ENCODE results near the gene B3GNT7.
A peak's percentile ranks its signal among the peaks of the same experiment; 100 is the strongest.

B3GNT7 gene

DNA sequence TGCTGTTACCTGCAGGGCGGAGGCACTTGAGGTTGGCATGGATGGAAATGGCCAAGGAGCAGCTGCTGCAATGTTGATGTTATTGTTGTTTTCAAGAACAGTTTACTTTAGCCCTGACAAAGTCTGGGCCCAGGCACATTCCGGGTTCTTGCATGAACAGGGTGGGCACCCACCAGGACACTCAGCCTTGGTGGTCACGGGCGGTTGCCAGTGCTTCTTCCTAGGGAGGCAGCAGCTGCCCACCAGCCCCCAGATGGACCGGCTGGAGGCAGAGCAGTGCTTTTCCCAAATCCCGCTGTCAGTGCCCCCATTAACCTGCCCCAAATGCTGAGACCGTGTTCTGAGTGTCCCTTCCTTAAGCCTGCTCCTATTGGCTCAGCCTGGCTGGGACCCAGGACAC, 38.5 kb upstream of the B3GNT7 start:
- H2AFZ ChIP-seq (ENCODE audit: low read length): peak overlapping the region; percentile 41
- H3F3A ChIP-seq (ENCODE audit: insufficient read depth, low read length): peaks cover 10% of the 10 kb centered on the region
- no peak for TF ChIP-seq EZH2 (optimal IDR thresholded peaks at IDR 0.05; ENCODE audit: low read depth, low read length)
- no peak for DNase-seq
- H3K27me3 ChIP-seq (replicated peaks; ENCODE audit: insufficient read depth, low read length): no peaks in the 10 kb centered on the region
- no peaks in the 10 kb centered on the region for H3K9me3 ChIP-seq (replicated peaks; ENCODE audit: insufficient read depth, low read length)
- H3K4me1 ChIP-seq (ENCODE audit: low read length): peaks cover 15% of the 10 kb centered on the region
- no peak overlapping the region; the same call in 1 of the 2 replicates for H3K9ac ChIP-seq (ENCODE audit: low read length)
- peak overlapping the region; percentile 11; the same call in 1 of the 2 replicates for H3K4me2 ChIP-seq (ENCODE audit: low read depth, low read length)
- H4K20me1 ChIP-seq (ENCODE audit: insufficient read depth, low read length): no peaks in the 10 kb centered on the region
- no peaks in the 10 kb centered on the region for H3K79me2 ChIP-seq (ENCODE audit: low read length)
- no peaks in the 10 kb centered on the region for H3K9me2 ChIP-seq (replicated peaks; ENCODE audit: insufficient read depth, low read length)
- peak overlapping the region; percentile 64 for H3K27ac ChIP-seq (ENCODE audit: low read length)
- no peaks in the 10 kb centered on the region for H3K36me3 ChIP-seq (replicated peaks; ENCODE audit: insufficient read depth, low read length)
- H3K4me3 ChIP-seq (ENCODE audit: low read length): no peak overlapping the region

DNA sequence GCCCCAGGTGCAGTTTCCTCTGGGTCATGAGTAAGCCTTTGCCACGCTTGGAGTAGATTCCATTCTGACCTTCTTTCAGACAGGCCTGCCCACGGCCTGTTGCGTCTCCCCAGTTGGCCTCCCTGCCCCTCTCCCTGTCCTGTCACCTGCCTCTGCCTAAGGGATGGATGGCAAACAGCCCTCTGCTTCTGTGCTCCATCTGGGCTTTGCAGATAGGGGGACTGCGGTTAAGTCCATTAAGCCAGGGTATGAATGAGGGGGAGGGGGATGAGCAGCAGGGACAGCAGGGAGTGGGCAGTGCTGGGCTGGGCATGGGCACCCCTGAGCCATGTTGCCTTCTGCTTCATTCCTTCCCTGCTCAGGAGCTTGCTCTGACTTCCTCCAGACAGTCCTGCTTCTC, 37.6 kb upstream of the B3GNT7 start:
- H4K20me1 ChIP-seq (ENCODE audit: insufficient read depth, low read length): no peaks in the 10 kb centered on the region
- no peak for DNase-seq
- H3K9me3 ChIP-seq (replicated peaks; ENCODE audit: insufficient read depth, low read length): no peaks in the 10 kb centered on the region
- TF ChIP-seq EZH2phosphoT487 (IDR thresholded peaks at IDR 0.05; ENCODE audit: low read length): no peak
- no peak for TF ChIP-seq EZH2 (optimal IDR thresholded peaks at IDR 0.05; ENCODE audit: low read depth, low read length)
- TF ChIP-seq, protein P1, sequence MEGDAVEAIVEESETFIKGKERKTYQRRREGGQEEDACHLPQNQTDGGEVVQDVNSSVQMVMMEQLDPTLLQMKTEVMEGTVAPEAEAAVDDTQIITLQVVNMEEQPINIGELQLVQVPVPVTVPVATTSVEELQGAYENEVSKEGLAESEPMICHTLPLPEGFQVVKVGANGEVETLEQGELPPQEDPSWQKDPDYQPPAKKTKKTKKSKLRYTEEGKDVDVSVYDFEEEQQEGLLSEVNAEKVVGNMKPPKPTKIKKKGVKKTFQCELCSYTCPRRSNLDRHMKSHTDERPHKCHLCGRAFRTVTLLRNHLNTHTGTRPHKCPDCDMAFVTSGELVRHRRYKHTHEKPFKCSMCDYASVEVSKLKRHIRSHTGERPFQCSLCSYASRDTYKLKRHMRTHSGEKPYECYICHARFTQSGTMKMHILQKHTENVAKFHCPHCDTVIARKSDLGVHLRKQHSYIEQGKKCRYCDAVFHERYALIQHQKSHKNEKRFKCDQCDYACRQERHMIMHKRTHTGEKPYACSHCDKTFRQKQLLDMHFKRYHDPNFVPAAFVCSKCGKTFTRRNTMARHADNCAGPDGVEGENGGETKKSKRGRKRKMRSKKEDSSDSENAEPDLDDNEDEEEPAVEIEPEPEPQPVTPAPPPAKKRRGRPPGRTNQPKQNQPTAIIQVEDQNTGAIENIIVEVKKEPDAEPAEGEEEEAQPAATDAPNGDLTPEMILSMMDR (IDR thresholded peaks at IDR 0.05; ENCODE audit: low read length): no peak
- no peaks in the 10 kb centered on the region for H3K27me3 ChIP-seq (replicated peaks; ENCODE audit: insufficient read depth, low read length)
- no peaks in the 10 kb centered on the region for H3K36me3 ChIP-seq (replicated peaks; ENCODE audit: insufficient read depth, low read length)
- H3K27ac ChIP-seq (ENCODE audit: low read length): no peak overlapping the region
- peaks cover 15% of the 10 kb centered on the region for H3K4me1 ChIP-seq (ENCODE audit: low read length)
- peaks cover 10% of the 10 kb centered on the region for H3F3A ChIP-seq (ENCODE audit: insufficient read depth, low read length)
- no peak overlapping the region for H3K9ac ChIP-seq (ENCODE audit: low read length)
- H3K4me3 ChIP-seq (ENCODE audit: low read length): no peak overlapping the region
- no peak overlapping the region for H3K4me2 ChIP-seq (ENCODE audit: low read depth, low read length)
- H3K79me2 ChIP-seq (ENCODE audit: low read length): no peaks in the 10 kb centered on the region
- no peak overlapping the region for H2AFZ ChIP-seq (ENCODE audit: low read length)
- no peaks in the 10 kb centered on the region for H3K9me2 ChIP-seq (replicated peaks; ENCODE audit: insufficient read depth, low read length)

DNA sequence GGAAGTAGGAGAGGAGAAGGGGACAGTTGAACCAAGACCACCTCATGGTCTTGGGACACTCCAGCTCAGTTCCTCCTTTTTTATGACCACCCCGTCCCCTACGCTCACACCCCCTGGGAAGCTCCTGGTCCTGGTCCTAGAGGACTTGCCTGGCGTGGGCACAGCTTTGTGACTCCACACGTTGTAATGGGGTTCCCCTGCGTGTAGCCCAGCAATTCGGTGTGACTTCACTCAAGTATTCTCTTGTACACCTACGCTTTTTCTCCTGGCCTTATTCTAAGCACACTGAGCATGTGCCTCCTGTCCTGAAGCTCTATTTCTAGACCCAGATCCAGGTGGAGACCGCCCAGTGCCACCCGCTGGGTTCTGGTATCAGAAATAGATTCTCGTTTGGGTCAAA, 36.1 kb upstream of the B3GNT7 start:
- TF ChIP-seq, protein P1 (IDR thresholded peaks at IDR 0.05; ENCODE audit: low read length): no peak
- TF ChIP-seq EZH2 (optimal IDR thresholded peaks at IDR 0.05; ENCODE audit: low read depth, low read length) (no peak), EZH2phosphoT487 (IDR thresholded peaks at IDR 0.05; ENCODE audit: low read length) (no peak)
- Histone ChIP-seq H3K4me3 (ENCODE audit: low read length) (no peak overlapping the region), H3K27ac (ENCODE audit: low read length) (no peak overlapping the region), H3K79me2 (ENCODE audit: low read length) (no peaks in the 10 kb centered on the region), H3K27me3 (replicated peaks; ENCODE audit: insufficient read depth, low read length) (no peaks in the 10 kb centered on the region), H3K9me2 (replicated peaks; ENCODE audit: insufficient read depth, low read length) (no peaks in the 10 kb centered on the region), H2AFZ (ENCODE audit: low read length) (no peak overlapping the region), H3K36me3 (replicated peaks; ENCODE audit: insufficient read depth, low read length) (no peaks in the 10 kb centered on the region), H4K20me1 (ENCODE audit: insufficient read depth, low read length) (no peaks in the 10 kb centered on the region), H3F3A (ENCODE audit: insufficient read depth, low read length) (peaks cover 10% of the 10 kb centered on the region), H3K4me2 (ENCODE audit: low read depth, low read length) (no peak overlapping the region), H3K9me3 (replicated peaks; ENCODE audit: insufficient read depth, low read length) (no peaks in the 10 kb centered on the region), H3K9ac (ENCODE audit: low read length) (no peak overlapping the region), H3K4me1 (ENCODE audit: low read length) (peaks cover 15% of the 10 kb centered on the region)
- no peak for DNase-seq

DNA sequence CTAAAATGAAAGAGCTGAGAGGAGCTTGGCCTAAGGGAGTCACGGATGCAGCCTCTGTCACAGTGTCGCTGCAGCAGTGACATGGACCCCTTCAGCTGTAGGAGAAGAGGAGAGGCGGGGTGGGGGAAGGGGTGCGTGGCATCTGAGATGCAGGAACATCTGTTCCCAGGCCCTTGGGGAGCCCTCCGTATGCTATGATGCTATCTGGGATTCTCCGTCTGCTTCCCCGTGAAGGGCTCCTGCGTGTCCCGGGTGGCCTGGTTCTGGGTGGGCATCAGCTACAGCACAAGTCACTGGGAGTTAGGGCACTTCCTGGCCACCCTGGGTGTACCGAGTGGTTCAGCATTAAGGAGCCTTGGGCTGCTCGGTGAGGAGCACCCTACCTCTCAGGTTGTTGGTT, 35.6 kb upstream of the B3GNT7 start:
- no peaks in the 10 kb centered on the region for H4K20me1 ChIP-seq (ENCODE audit: insufficient read depth, low read length)
- no peaks in the 10 kb centered on the region for H3K9me2 ChIP-seq (replicated peaks; ENCODE audit: insufficient read depth, low read length)
- H3F3A ChIP-seq (ENCODE audit: insufficient read depth, low read length): peaks cover 10% of the 10 kb centered on the region
- H3K9me3 ChIP-seq (replicated peaks; ENCODE audit: insufficient read depth, low read length): no peaks in the 10 kb centered on the region
- H3K27me3 ChIP-seq (replicated peaks; ENCODE audit: insufficient read depth, low read length): no peaks in the 10 kb centered on the region
- no peak overlapping the region for H3K9ac ChIP-seq (ENCODE audit: low read length)
- no peaks in the 10 kb centered on the region for H3K79me2 ChIP-seq (ENCODE audit: low read length)
- no peak overlapping the region for H3K27ac ChIP-seq (ENCODE audit: low read length)
- no peak overlapping the region for H2AFZ ChIP-seq (ENCODE audit: low read length)
- DNase-seq: no peak
- no peak for TF ChIP-seq EZH2 (optimal IDR thresholded peaks at IDR 0.05; ENCODE audit: low read depth, low read length)
- no peak for TF ChIP-seq EZH2phosphoT487 (IDR thresholded peaks at IDR 0.05; ENCODE audit: low read length)
- TF ChIP-seq, protein P1 (IDR thresholded peaks at IDR 0.05; ENCODE audit: low read length): no peak
- no peak overlapping the region for H3K4me3 ChIP-seq (ENCODE audit: low read length)
- peaks cover 15% of the 10 kb centered on the region for H3K4me1 ChIP-seq (ENCODE audit: low read length)
- H3K4me2 ChIP-seq (ENCODE audit: low read depth, low read length): no peak overlapping the region
- H3K36me3 ChIP-seq (replicated peaks; ENCODE audit: insufficient read depth, low read length): no peaks in the 10 kb centered on the region
